Hippocampal formation (tissue), 2 donors: ENCODE measurements around the gene RAB3IL1.

Experiments
- DNase-seq, 2 donors: peaks; one replicate each; lab custom pipeline; 2025; lab: John Stamatoyannopoulos, UW

Gene RAB3IL1

DNA sequence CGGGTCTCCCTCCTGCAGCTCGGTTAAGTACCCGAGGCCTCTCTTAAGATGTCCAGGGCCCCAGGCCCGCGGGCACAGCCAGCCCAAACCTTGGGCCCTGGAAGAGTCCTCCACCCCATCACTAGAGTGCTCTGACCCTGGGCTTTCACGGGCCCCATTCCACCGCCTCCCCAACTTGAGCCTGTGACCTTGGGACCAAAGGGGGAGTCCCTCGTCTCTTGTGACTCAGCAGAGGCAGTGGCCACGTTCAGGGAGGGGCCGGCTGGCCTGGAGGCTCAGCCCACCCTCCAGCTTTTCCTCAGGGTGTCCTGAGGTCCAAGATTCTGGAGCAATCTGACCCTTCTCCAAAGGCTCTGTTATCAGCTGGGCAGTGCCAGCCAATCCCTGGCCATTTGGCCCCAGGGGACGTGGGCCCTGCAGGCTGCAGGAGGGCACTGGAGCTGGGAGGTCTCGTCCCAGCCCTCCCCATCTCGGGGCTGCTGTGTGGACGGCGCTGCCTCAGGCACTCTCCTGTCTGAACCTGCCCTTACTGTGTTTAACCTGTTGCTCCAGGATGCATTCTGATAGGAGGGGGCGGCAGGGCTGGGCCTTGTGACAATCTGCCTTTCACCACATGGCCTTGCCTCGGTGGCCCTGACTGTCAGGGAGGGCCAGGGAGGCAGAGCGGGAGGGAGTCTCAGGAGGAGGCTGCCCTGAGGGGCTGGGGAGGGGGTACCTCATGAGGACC lies 51.0 kb downstream of the RAB3IL1 start:
- DNase-seq: no peak

DNA sequence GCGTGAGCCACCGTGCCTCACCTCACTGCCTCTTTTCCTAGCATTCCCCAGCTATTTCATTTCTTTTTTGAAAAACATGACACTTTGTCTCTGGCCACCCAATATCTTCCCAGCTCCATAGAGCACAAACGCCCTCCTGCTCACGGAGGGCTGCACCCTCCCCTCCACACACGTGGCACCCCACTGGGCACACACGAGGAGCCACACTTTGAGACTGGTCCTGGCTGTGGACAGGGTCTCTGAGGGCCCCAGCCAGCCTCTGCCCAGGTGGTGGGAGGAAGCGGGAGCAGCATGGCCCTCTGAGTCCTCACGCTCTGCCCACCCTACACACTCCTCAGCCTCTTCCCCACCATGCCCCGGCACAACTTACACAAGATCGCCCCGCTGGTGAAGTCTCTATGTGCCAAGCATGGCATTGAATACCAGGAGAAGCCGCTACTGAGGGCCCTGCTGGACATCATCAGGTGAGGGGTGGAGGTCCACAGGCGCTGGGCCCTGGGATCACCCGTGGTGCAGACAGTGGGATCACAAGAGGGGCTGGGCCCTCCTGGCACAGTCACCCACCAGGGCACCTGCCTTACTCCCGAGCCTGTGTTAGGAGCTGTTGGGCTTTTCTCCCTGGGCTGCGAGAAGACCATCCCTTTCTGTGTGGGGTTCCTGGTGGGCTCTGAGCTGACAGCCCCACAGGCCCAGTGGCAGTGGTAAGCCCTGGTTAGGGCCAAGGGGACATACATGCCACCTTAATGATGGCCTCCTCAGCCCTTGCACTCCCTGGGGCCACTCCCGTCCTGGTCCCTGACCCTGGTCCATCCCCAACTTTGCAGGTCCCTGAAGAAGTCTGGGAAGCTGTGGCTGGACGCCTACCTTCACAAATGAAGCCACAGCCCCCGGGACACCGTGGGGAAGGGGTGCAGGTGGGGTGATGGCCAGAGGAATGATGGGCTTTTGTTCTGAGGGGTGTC lies 52.3 kb downstream of the RAB3IL1 start:
- no peak for DNase-seq

DNA sequence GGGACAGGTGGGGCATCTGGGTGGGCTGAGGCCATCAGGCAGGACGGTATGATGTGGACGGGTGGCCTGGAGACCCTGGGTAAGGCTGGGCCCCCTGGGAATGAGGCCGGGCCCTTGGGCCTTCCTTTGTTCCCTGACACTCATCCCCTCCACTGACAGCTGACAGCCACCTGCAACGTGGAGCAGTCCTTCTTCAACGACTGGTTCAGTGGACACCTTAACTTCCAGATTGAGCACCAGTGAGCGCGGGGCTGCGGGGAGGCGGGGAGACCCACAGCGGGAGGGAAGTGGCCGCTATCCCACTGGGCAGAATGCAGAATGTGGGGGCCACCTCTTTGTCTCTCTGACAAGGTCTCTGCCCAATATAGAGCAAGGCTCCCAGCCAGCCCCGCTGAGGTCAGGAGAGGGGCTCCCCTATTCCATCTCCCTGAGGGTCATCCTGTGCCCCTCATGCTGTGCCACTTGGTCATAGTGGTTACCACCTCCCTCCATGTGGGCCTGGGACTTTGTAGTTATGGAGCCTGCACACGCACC lies 53.8 kb downstream of the RAB3IL1 start:
- DNase-seq: no peak

DNA sequence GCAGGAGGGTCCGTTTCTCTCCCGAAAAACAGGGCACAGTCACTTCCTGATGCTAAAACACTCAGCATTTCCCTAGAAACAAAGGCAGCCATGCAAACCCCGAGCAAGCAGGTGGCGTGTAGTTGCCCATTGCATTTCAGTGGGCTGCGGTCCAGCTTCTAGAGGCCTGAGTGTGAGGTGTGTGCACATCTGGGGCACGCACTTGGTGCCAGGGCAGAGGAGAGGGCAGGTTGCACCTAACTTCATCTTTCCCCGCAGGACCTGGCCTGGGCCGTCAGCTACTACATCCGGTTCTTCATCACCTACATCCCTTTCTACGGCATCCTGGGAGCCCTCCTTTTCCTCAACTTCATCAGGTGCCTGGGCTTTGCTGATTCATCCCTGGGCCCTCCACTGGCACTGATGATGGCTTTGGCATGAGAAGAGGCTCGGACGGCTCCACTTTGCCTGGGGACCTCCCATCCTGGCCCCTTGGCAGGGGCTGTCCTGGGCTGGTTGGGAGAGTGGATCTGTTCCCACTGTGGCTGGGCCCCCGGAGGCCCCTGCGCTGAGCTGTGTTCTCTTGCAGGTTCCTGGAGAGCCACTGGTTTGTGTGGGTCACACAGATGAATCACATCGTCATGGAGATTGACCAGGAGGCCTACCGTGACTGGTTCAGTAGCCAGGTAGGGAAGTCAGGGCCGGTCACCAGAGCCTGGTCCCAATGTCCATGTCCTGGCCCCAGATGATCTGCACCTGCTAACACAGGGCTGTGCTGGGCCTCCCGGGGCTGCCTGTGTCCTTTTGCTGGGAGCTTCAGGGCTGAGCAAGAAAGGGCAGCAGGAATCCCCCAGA lies 54.4 kb downstream of the RAB3IL1 start:
- no peak for DNase-seq

DNA sequence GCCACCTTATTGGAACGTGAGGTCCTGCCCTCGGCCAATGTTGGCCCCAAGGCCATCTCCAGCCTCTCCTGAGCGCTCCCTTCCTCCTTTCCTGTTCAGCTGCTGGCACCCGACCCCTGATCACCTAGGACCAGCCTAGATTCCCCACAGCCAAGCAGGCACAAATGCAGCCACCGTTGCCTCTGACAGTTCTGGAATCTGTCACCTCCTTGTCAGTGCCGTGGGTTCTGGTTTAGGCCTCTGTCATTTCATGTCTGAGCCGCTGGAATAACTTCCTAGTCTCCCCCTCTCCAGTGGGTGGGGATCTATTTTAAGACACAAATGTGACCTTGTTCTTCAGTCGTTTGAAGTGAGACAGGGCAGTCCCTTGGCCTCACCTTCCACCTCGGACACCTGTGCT lies 55.7 kb downstream of the RAB3IL1 start:
- DNase-seq: no peak

DNA sequence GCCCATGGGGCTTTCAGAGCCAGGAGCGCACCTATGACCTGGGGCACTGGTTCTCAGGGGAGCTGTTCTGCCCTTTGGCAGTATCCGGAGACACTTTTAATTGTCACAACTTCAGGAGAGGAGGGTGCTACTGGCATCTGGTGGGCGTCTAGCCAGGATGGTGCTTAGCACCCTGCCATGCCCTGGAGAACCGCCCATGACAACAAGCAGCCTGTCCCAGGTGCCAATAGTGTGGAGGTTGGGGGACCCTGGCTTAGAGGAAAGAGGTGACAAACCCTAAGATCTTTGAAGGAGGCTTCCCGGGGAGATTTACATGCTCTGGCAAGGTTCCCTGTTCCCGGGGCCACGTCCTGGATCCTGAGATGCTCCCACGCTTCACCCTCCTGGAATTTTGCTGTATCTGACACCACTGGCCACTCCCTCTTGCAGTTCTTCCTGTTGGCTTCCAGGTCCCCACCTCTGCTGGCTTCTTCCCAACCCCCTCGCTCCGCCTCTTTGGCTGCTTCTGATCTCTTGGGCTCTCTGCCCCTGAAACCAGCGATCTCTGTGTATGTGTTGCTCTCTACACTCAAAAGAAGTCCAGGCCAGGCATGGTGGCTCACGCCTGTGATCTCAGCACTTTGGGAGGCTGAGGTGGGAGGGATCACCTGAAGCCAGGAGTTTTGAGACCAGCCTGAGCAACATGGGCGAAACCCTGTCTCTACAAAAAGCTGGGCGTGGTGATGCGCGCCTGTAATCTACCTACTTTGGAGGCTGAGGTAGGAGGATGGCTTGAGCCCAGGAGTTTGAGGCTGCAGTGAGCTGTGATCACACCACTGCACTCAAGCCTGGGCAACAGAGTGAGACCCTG lies 57.1 kb downstream of the RAB3IL1 start:
- no peak for DNase-seq

DNA sequence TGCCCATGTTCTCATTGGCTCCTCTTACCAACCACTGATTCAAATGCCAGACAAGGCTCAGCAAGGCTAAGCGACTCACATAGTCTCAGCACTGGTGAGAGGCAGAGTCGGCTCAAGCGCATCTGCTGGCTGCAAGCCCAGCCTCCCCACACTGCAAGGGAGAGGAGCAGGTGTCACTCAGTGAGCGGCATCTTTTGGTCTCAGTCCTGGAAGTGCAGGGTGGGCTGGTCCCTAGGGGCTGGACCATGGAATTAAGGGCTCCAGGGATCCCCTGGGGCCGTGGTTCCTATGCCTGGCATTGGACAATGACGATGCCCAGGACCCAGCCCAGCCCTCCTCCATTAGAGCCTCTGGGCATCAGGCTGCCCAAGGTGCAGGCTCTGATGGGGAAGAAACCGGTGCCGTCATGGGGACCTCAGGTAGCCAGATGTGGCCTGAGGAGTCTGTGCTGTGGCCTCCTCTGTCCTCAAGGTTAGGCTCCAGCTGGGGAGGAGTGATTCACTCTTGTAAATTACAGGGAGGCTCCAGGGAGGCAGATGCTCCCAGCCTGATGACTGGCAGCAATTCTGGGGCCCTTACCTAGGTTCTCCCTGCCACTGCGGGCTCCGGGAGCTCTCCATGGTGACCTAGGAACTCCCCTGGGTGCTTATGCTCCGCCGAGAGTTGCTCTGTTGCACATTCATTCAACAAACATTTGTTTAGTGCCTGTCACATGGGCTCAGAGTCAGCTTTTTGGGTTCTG lies 61.3 kb downstream of the RAB3IL1 start:
- DNase-seq: no peak

DNA sequence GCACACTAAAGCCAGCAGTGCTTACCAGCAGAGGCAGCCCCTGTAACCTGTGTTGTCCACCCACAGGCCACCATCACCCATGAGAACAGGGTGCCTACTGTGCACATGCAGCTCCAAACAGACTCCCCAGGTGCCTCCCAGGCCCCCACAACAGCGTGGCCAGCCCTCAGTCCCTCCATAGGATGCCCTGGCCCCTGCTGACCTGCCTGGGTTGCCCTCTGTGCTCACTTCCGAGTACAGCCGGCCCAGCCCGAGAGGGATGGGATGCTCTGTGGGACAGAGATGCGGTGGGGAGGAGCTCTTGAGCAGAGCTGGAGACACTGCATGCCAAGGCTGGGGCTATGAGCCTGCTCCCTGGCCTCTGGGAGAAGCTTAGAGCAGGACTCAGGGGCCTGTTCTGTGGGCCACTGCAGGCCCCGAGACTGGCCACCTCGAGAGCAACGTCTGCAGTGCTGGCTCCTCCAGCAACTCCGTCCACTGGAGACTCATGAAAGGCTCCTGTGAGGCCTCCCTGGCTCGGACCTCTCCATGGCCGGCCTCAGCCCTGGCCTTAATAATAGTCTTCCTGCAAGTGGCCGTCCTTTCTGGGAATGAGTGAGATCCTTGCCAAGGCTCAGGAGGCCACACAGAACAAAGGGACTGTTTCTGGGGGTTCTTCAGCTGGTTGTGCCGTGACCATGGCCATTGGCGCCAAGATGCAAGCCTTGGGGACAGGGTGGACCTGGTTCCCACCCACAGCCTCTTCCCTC lies 62.2 kb downstream of the RAB3IL1 start:
- no peak for DNase-seq

DNA sequence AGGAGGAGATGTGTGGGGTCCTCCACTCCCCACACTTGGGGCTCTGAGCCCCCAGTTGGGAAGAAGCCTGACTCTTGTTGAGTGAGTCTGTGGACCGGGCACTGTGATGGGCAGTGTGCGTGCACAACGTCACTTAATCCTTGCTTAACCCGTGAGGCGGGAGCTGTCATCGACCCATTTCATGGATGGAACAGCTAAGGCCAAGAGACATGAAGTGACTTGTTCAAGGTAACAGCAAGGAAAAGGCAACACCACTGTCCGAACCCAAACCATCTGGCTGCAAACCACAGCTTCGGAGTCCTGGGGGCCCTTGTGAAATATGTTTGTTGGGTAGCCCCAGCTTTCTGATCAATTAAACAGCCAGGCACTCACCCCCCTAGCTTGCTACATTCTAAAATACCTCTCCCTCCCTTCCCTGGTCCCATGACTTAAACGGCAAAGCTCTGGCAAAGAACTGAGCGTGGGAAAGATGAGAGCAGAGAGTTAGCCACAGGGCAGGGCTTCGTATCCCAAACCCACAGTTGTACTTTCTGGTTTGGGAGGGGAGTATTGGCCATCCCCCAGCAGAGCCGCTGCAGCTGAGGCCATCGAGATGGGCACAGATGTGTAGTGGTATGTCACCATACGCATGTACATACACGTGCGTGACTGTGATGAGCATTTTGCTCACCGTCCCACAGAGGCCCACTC lies 63.0 kb downstream of the RAB3IL1 start:
- no peak for DNase-seq

DNA sequence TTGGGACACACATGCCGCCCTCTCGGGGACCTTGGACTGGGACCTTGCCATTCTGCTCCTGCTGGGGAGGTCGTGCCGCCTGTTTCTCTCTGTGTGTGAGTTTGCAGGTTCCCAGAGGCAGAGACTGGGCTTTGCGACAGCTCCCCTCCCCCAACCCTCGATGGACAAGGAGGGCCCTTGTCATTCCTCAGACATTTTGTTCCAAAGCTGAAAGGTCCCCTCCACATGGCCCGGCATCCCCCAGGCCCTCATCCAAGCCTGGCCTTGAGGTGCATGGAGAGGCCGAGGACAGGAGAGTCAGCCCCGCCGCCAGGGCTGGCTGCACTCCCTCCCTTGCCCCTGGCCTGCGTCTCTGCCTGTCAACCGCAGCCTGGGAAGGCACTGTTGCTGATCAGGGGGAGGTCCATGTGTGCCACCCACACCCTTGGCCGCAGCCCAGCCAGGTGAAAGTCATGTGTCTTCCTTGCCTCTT lies 63.6 kb downstream of the RAB3IL1 start:
- peak; percentile 49 to 54 for DNase-seq

DNA sequence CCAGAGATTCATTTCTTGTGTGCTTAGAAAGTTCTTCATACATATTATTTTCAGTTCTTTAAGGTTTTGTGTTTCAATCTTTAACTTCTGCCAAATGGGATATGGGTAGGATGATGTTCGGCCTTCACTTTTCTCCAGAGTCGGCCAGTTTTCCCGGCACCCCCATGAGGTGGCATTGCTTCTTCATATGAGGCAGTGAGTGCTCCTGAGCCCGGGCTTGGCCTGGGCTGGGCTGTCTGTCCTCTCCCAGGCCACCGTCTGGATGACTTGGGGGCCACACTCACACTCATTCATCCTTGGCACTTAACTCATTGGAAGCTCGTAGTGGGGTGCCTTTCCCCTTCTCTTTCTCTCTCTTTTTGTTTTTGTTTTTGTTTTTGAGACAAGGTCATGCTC lies 65.5 kb downstream of the RAB3IL1 start:
- DNase-seq: no peak

DNA sequence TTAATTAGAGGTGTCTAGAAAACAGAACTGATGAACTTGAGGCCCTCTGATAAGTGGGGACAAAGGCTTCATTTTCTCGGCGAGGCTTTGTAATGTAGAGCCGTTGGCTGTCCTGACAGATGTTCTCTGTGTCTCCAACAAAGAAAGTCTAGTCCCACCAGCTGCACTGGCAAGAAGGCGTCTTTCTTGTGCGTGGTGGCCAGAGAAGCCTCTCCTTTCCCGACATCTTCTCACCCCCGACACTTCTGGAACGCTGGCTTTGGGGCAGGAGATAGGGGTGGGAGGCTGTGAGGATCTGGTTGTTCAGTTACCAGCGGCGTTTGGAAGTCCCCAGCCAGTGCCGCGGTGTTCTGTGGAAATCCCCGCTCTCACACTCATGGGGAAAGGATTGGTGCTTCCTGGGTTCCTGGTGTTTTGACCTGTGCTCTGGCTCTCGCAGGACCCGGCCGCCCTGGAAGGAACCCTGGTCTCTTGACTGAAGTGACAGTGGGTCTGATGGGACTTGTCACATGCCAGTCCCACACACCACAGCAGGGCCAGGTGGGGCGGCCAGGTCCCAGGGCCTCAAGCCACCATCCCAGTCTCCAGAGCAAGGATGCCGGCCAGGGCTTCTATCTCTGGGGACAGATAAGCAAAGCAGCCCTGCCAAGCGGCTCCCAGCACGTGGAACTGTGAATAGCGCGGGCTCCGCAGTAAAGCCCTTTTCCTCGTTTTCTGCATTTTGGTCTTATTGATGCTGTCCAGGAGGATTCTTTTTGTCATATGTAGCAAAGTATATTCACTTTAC lies 66.1 kb downstream of the RAB3IL1 start:
- peak; percentile 48 to 70 for DNase-seq

DNA sequence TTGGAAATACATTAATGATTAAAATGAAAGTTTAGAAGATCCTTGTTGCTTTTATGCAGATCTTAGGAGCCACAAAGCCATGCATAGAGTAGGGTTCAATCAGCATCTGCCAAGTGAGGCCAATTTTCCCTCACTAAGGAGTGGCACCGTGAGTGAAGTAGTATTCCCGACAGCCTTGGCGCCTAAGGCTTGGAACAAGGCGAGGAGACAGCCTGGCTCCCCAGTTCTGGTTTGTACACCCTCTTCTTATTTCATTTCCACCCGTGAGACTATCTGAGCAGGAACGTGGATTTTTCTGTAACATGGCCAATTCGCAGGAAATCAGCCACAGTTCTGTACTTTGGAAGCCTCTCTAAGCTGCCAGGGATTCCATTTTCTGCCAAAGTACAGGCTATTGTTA lies 66.7 kb downstream of the RAB3IL1 start:
- DNase-seq: peak; percentile 48 to 70

DNA sequence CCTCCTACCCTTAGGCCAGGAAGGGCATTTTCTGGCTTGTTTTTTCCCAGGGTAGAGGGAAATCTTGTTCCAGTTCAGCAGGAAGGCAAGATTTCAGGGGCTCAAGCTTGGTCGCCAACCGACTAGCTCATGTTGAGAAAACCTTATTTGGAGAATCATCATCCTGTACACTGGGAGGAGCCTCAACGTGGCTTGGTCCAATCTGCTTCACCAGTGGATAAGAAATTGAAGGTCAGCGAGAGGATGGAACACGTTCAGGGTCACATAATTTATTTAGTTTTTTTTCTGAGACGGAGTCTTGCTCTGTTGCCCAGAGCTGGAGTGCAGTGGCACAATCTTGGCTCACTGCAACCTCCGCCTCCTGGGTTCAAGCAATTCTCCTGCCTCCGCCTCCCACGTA lies 68.7 kb downstream of the RAB3IL1 start:
- no peak for DNase-seq

DNA sequence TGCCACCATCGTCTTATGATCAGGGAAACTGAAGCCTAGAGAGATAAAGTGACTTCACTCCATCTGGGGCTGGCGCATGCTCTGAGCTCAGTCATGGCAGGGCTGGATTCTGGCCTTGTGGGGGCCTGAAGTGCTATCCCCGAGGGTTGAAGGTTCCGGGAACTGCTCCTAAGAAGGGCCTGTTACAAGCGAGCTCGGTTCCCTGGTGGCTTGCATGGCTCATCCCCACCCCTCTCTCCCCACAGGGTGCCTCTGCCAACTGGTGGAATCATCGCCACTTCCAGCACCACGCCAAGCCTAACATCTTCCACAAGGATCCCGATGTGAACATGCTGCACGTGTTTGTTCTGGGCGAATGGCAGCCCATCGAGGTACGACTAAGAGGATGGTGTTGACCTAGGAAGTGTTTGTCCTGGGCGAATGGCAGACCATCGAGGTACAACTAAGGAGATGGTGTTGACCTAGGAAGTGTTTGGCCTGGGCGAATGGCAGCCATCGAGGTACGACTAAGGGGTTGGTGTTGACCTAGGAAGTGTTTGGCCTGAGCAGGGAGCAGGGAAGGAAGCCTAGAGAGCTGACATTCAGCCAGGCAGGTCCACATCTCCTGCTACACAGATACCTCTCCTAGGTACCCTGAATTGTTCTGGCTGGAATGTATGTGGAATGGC lies 69.3 kb downstream of the RAB3IL1 start:
- no peak for DNase-seq
